Stimulated activated CD8-positive, alpha-beta memory T cell treated with anti-CD3 and anti-CD28 coated beads, Interleukin-15, amount 100 ng/mL, for 24 hours (primary cell): ENCODE data around the gene ZBTB25.

Experiments used
- DNase-seq: peaks from one replicate; pipeline ENCODE4 v3.0.0-alpha.2; 2020; ENCODE audit warnings: low read depth

Gene ZBTB25

GRCh38 chr14:64516969-64517368 is 13.3 kb upstream of the ZBTB25 start:
- no peak for DNase-seq

GRCh38 chr14:64515053-64515452 is 11.4 kb upstream of the ZBTB25 start:
- DNase-seq = no peak

DNA sequence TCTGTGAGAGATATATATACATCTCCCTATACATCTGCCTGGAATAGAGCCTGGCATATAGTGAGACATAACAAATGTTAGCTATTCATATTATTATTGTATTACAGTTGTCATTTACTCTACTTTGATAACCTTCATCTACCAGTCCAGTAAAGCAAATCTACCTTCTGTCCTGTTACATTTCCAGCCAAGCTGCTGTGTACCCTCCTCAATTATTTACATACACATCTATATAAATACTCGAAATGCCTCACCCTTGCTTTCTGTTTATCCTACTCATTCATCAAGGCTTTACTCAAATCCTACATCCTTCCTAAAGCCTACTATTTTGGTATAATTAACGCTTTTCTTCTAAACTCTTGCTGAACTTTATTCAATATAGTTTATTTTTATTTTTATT is 9.6 kb upstream of the ZBTB25 start:
- no peak for DNase-seq

- no peak for DNase-seq
Observed at GRCh38 chr14:64510825-64511671, 7.4 kb upstream of the ZBTB25 start.

DNA sequence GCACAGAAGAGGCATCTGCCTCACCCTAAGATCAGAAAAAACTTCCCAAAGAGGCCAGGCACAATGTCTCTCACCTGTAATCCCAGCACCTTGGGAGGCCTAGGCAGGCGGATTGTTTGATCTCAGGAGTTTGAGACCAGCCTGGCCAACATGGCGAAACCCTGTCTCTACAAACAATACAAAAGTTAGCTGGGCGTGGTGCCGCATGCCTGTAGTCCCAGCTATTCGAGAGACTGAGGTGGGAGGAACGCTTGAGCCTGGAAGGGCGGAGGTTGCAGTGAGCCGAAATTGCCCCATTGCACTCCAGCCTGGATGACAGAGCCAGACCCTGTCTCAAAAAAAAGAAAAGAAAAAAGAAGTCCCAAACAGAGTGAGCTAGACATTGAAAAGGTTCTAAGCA is 5.4 kb upstream of the ZBTB25 start:
- no peak for DNase-seq

DNA sequence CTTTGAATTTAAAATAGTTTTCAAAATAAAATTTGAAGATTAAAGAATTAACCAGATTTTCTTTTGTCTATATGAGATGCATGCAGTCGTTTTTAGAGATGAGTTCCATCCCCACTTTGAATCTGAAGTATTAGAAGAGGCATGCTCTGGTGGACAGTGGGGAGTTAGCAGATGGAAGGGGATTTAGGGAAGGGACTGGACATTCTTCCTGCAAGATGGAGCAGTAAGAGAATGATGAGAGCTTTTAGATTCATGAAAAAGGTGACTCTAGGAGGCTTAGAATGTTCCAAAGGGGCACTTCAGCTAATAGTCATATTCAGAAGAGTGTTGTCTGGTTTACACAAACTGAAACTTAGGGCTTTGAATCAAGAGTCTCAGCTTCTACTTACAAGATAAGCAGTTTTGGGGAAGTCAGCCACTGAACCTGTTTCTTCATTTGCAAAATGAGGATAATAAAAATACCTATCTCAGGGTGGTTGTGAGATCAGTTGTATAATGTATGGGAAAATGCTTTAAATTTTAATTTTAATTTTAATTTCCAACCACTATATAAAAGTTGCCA is 4.7 kb upstream of the ZBTB25 start:
- no peak for DNase-seq

DNA sequence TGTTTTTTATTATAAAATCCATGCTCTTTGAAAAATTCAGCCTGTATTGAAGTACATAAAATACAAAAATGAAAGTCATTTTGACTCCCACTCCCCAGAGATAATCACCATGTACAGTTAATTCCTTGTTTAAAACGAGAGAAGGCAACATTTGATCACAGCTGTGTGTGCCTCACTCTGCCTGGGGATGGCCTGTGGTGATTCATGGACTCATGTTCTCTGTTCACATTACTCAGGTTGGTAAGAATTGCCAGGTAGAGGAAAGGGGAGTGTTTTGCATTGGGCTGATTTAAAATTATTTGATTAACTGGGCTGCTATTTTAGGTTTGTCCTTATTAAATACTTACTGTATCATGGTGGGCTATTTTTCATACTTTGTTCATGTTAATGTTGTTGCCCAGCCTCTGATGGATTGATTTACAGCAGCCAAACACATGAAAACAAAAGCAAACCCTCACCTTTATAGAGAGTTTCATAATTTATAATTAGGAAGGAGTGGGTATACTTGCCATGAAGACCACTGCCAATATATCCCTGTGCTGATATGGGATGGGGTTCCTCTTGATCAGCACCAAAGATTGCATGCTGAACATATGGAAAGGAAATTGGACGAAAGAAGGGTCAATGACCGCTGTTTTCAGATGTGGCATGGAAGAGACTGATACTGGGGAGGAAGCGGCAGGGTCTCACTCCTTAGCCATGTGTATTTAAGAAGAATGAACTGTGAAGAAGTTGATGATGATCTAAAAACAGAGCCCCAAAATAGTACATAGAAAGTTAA is 3.9 kb upstream of the ZBTB25 start:
- DNase-seq = no peak

DNA sequence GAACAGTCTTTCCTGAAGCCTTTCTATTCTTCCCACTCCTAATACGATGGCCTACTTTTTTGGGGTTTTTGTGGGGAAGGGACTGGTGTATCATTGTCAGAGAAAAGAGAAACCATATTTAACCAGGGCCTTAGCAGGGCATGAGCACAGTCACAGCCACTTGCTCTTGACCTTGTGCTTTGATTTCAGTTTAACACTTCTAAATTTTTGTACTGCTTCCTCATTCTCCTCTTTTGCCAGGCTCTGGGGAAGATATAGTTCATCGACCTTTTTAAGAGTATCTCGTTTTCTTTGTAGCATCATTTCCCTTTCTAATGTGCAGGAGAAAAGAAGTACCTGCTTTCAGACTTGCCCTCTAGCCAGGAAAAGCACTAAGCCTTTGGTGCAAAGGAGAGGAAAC is 3.1 kb upstream of the ZBTB25 start:
- no peak for DNase-seq

DNA sequence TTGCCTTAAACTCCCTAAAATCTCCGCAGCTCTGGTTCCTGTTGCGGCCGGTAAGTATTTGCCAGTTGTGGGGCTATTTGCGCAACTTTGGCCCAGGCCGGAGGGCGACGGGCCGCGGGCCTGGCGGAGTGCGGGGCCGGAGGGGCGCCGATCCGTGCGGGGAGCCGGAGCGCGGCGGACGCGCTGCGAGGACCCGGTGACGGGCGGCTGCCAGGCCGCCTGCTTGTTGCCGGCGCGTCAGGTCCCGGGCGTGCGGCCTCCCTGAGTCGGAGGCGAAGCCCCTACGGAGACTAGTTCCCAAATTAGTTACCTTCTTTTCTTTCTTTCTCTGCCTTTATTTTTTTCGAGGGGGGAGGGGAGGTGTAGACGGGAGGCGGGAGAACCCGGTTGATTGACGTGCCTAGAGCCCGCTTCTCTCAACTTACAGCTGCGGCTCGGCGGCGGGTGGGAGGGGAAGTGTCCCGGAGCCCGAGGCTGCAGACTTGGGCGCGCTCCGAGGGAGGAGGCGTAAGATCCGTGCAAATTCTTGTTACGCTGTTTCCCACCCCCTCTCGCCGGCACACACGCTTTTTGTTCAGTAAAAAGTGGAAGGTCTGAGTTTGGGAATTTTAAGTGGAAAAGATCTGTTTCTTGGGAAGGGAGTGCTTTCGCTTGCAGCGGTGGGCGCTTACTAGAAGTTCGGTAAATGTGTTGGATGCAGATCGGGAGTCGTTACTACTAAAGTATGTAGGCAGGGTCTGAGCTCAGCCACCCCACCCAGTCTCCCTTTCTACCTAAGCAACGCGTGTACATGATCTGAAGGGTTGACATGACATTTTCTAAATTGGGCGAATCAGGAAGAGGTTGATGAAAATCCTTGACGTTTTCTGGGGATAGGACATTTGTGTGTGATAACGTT is 1.5 kb upstream of the ZBTB25 start:
- peak; percentile 53 for DNase-seq

- DNase-seq = peak; percentile 73
Observed at GRCh38 chr14:64504310-64504896, 765 bp upstream of the ZBTB25 start, which contains the start of gene ZBTB1. Gene ZBTB1, plus strand, starts transcription at chr14:64504770. Its CDS starts 16,735 bp downstream, at chr14:64521505.

GRCh38 chr14:64502887-64503433 is 678 bp downstream of the ZBTB25 start:
- DNase-seq = no peak

DNA sequence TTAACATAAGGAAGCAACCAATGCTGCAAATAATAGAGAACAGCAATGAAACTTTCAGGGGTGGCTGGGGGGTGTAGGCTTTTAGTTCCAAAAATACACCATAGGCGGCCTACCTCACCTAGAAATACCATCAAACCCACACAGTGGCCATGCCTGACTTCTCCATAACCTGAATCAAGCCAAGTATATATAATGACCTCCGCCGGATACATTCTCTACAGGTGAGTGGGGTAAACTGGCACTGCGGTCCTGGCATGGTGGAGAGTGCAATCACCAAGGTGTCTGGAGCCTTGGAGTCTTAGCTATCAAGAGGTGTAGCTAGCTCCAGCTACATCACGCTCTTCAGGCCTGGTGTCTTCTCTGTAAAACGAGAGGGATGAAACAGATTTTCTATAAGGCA is 1.2 kb downstream of the ZBTB25 start:
- DNase-seq = no peak

DNA sequence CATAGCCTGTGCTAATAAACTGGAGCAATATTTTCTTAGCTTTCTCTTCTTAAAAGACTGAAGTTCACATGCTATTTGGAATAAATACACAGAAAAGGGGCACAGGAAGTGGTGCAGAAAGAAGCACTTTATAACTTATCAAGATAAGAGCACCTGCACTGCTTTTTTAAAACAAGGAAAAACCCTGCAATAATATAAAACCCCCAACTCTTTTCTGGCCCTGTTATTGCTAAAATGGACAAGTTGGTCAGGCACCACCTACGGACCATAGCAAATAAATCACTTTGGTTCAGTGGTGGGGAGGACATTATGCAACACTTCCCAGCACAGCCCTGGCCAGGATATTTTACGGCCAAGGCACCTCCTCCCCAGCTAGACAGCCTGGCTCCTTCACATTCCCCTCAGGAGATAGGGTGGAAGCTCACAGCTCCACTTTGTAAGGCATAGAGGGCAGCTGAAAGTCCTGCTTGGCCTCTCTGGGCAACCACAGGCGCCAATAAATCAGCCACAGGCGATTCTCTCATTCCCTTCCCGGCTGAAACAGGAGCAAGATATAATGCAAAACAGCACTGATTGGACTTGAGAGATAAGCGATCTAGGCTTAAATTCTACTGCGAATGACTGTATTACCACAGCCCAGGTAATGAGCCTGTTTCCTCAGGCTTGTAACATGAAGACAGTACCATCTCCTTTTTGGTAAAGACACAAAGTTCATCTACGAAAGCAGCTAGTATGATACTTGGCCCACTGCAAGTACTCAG is 2.0 kb downstream of the ZBTB25 start:
- no peak for DNase-seq

GRCh38 chr14:64500088-64500487 is 3.5 kb downstream of the ZBTB25 start:
- no peak for DNase-seq

GRCh38 chr14:64496764-64497163 is 6.9 kb downstream of the ZBTB25 start:
- DNase-seq = no peak

- no peak for DNase-seq
Observed at GRCh38 chr14:64495252-64495651, 8.4 kb downstream of the ZBTB25 start.

GRCh38 chr14:64493455-64493854 is 10.2 kb downstream of the ZBTB25 start:
- DNase-seq = no peak

GRCh38 chr14:64491637-64492036 is 12.0 kb downstream of the ZBTB25 start:
- DNase-seq = no peak

DNA sequence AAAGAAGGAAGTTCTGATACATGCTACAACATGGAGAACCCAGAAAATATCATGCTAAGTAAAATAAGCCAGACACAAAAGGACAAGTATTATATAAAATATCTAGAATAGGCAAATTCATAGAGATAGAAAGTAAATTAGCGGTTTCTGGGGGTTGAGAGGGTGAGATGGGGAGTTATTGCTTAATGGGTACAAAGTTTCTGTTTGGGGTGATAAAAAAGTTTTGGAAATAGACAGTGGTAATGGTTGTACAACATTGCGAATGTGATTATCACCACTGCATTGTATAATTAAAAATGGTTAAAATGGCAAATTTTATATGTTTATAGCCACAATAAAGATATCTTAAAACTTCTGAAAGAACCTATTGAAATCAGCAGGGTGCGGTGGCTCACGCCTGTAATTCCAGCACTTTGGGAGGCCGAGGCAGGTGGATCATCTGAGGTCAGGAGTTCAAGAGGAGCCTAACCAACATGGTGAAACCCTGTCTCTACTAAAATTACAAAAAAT is 15.0 kb downstream of the ZBTB25 start:
- no peak for DNase-seq

- no peak for DNase-seq
Observed at GRCh38 chr14:64478634-64479250, 24.9 kb downstream of the ZBTB25 start.
